HG02588 (cell line): Measurements from ENCODE around the gene NCOA3.

Experiments used
- ATAC-seq: cut with Tn5 transposase; IDR thresholded peaks from one replicate; pipeline ENCODE4 v1.9.1; 2021; ENCODE audit warnings: mild to moderate bottlenecking, moderate library complexity; ENCODE audit not compliant: unreplicated experiment

NCOA3 gene

GRCh38 chr20:47696856-47697255 lies 195.2 kb downstream of the NCOA3 start:
- ATAC-seq, result no peak

- no peak for ATAC-seq
Measured at GRCh38 chr20:47698142-47698541, 196.5 kb downstream of the NCOA3 start.

DNA sequence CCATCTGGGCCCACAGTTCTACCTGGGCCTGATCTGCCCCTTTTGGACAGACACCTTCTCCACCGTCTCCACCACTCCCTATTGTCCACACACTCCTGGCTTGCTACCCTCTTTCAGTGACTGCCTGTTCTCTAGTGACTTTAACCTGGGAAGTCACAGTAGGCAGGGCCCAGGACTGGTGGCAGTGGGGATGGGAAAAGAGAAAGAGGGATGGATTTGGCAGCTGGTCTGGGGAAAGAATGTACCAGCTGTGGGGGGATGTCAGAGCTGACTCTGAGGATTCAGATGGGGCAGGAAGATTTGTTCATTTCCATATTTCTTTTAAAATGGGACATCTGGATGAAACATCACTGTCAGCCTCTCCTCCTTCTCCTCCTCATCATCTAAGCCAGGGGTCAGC lies 198.1 kb downstream of the NCOA3 start:
- ATAC-seq, result no peak

GRCh38 chr20:47700327-47700726 lies 198.6 kb downstream of the NCOA3 start:
- ATAC-seq, result no peak

DNA sequence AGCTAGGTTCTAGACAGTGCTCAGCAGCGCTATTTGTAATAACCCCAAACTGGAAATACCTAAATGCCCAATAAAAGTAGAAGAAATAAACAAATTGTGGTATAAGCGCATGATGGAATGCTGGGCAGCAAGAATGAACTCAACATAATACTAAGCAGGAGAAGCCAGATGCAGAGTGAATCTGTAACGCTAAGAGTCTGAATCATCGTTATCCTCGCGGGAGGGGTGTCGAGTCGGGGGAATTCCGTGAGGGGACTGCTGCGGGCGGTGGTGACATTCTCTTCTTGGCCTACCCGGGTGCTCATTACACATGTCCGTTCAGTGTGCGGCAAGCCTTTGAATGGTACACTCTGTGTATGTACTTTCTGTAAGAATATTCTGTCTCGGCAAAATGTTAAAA lies 199.9 kb downstream of the NCOA3 start:
- no peak for ATAC-seq

GRCh38 chr20:47703748-47704147 lies 202.1 kb downstream of the NCOA3 start:
- ATAC-seq, result no peak

DNA sequence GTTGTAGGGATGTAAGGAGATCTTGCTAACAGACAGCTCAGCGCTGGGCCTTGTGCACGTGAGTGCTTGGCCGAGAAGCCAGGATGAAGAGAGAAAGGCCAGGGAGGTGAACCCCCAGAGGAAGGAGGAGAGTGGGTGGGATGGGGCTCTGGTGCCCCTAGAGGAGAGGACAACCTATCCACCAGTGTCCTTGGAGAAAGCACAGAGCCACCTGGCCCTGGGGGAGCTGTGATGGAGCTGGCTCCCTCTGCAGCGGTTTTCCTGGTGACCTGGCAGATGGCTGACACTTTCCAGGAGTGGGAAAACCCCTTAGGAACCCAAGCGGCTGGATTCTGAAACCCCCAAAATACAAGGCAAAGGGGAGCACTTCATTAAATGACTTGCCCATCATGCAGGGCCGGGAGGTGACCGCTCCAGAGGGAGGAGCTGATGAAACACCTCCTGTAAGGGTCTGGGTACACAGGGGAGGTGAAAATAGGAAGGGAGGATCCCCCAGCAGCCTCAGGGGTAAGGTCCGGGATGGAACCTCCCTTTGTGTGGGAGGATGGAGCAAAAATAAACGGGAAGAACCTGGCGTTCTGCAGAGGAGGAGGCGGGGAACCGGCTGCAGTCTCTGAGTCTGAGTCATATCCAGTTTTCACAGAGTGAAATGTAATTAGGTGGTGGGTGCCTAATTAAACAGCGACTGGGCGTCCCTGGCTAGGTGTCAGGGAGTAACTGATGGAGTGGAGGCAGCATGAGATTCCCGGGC lies 203.2 kb downstream of the NCOA3 start:
- no peak for ATAC-seq

DNA sequence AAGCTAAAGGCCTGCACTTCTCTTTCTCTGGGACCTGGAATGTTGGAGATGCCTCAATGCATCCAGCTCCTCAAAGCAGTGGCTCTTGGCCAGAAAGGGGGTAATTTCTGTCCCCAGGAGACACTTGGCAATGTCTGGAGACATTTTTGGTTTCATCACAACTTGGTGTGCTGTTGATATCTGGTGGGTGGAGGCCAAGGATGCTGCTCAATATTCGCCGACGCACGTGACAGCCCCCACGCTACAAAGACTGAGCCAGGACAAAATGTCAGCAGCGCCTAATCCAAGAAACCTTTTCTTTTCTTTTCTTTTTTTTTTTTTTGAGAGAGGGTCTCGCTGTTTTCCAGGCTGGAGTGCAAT lies 203.8 kb downstream of the NCOA3 start:
- ATAC-seq, result no peak

- ATAC-seq, result no peak
Measured at GRCh38 chr20:47706345-47706744, 204.7 kb downstream of the NCOA3 start.
